ENCODE results near the gene PLAA. TPM values are rescaled to one million over a fixed set of nuclear protein-coding genes. Genes with fewer than 3 reads are reported as not detected.

The PLAA gene
- total RNA-seq, 1 donor from 2014 or later: 34.7 TPM

DNA sequence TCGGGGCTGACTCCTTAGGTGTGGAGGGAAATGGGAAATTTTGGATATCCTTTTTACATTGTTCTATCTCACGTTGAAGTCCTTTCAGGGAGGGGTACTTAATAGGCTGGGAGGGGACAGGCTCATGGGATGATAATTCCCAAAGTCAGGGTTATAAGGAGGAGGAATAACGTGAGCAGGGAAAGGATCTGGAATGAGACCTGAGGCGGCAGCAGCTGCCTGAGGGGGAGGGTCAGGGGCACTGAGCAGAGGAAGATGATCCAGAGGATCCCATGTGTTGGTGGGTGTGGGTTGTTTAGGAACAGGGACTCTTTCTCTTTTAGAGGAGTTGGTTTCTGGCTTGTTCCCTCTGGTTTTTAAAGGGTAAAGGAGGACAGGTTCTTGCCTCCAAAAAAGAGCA, 27.9 kb upstream of the PLAA start:
- Mint-ChIP-seq H3K27me3 (ENCODE audit: low read depth) (no peaks in the 10 kb centered on the region), H3K4me1 (ENCODE audit: low read depth) (peaks cover 16% of the 10 kb centered on the region), H3K36me3 (ENCODE audit: low read depth) (peaks cover 8% of the 10 kb centered on the region), H3K9me3 (ENCODE audit: low read depth) (peaks cover under 1% of the 10 kb centered on the region), H3K27ac (ENCODE audit: unreplicated experiment) (no peak overlapping the region), H3K4me3 (ENCODE audit: unreplicated experiment) (no peak overlapping the region)
- DNase-seq (ENCODE audit: low spot score): no peak
- TF ChIP-seq, protein P1, sequence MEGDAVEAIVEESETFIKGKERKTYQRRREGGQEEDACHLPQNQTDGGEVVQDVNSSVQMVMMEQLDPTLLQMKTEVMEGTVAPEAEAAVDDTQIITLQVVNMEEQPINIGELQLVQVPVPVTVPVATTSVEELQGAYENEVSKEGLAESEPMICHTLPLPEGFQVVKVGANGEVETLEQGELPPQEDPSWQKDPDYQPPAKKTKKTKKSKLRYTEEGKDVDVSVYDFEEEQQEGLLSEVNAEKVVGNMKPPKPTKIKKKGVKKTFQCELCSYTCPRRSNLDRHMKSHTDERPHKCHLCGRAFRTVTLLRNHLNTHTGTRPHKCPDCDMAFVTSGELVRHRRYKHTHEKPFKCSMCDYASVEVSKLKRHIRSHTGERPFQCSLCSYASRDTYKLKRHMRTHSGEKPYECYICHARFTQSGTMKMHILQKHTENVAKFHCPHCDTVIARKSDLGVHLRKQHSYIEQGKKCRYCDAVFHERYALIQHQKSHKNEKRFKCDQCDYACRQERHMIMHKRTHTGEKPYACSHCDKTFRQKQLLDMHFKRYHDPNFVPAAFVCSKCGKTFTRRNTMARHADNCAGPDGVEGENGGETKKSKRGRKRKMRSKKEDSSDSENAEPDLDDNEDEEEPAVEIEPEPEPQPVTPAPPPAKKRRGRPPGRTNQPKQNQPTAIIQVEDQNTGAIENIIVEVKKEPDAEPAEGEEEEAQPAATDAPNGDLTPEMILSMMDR (IDR thresholded peaks at IDR 0.05): no peak

DNA sequence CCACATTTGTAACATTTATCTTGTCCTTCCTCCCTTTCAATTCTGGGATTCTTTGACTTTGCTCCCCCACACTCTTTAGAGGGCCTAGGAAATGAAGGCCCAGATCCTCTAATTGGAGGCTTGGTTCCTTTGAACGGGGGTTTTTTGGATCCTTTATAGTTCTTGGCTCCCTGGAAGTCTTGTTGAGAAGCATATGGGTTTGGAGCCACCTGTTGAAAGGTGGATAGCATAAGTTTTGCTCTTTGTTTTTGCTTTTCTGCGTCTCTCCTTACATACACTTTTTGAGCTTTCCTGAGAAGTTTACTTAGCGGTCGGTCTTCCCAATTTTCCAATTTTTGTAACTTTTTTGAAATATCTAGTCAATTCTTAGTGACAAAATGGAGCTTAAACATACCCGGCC, 26.9 kb upstream of the PLAA start:
- no peaks in the 10 kb centered on the region for H3K27me3 Mint-ChIP-seq (ENCODE audit: low read depth)
- H3K9me3 Mint-ChIP-seq (ENCODE audit: low read depth): peaks cover 8% of the 10 kb centered on the region
- no peak overlapping the region for H3K4me3 Mint-ChIP-seq (ENCODE audit: unreplicated experiment)
- H3K4me1 Mint-ChIP-seq (ENCODE audit: low read depth): peaks cover 16% of the 10 kb centered on the region
- no peak for DNase-seq (ENCODE audit: low spot score)
- no peak overlapping the region for H3K27ac Mint-ChIP-seq (ENCODE audit: unreplicated experiment)
- TF ChIP-seq, protein P1 (IDR thresholded peaks at IDR 0.05): no peak
- H3K36me3 Mint-ChIP-seq (ENCODE audit: low read depth): peaks cover 12% of the 10 kb centered on the region

DNA sequence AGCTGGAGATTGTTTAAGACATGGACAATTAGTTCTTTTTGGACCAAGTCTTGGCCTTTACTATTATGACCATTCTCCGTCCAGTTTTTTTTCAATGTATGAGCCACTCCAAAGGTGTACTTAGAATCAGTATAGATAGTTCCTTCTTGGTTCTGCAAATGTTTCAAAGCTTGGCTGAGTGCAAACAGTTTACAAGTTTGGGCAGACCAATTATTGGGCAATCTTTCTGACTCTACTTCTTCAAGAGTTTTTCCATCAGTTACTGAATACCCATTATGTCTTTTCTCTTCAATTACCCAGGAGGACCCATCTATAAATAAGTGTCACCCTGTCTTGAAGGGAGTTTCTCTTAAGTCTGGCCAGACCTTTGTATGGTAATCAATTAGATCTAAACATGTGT, 24.7 kb upstream of the PLAA start:
- Mint-ChIP-seq H3K4me3 (ENCODE audit: unreplicated experiment) (no peak overlapping the region), H3K9me3 (ENCODE audit: low read depth) (peaks cover 19% of the 10 kb centered on the region), H3K36me3 (ENCODE audit: low read depth) (peaks cover 14% of the 10 kb centered on the region), H3K27me3 (ENCODE audit: low read depth) (no peaks in the 10 kb centered on the region), H3K27ac (ENCODE audit: unreplicated experiment) (no peak overlapping the region), H3K4me1 (ENCODE audit: low read depth) (peaks cover 15% of the 10 kb centered on the region)
- DNase-seq (ENCODE audit: low spot score): no peak
- TF ChIP-seq, protein P1 (IDR thresholded peaks at IDR 0.05): no peak

DNA sequence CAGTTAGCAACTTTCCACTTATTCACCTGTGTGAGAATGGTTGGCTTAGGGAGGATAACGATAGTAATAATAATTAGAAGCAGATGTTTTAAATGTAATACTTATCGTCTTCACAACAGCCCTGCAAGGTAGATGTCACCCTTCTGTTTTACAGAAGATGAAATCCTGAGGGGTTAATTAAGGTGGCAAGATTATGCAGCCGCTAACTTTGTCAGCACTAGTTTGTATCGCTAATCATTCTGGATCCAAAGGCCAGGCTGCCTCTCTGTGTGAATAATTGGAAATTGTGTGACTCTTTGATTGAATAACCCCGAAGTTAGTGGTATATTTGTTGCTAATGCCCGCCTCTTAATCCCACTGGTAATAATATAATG, 9.8 kb upstream of the PLAA start:
- peaks cover 31% of the 10 kb centered on the region for H3K4me1 Mint-ChIP-seq (ENCODE audit: low read depth)
- peak overlapping the region; percentile 96 for H3K27ac Mint-ChIP-seq (ENCODE audit: unreplicated experiment)
- H3K36me3 Mint-ChIP-seq (ENCODE audit: low read depth): no peaks in the 10 kb centered on the region
- no peaks in the 10 kb centered on the region for H3K27me3 Mint-ChIP-seq (ENCODE audit: low read depth)
- H3K9me3 Mint-ChIP-seq (ENCODE audit: low read depth): no peaks in the 10 kb centered on the region
- H3K4me3 Mint-ChIP-seq (ENCODE audit: unreplicated experiment): peak overlapping the region; percentile 84
- no peak for DNase-seq (ENCODE audit: low spot score)
- TF ChIP-seq, protein P1 (IDR thresholded peaks at IDR 0.05): no peak

DNA sequence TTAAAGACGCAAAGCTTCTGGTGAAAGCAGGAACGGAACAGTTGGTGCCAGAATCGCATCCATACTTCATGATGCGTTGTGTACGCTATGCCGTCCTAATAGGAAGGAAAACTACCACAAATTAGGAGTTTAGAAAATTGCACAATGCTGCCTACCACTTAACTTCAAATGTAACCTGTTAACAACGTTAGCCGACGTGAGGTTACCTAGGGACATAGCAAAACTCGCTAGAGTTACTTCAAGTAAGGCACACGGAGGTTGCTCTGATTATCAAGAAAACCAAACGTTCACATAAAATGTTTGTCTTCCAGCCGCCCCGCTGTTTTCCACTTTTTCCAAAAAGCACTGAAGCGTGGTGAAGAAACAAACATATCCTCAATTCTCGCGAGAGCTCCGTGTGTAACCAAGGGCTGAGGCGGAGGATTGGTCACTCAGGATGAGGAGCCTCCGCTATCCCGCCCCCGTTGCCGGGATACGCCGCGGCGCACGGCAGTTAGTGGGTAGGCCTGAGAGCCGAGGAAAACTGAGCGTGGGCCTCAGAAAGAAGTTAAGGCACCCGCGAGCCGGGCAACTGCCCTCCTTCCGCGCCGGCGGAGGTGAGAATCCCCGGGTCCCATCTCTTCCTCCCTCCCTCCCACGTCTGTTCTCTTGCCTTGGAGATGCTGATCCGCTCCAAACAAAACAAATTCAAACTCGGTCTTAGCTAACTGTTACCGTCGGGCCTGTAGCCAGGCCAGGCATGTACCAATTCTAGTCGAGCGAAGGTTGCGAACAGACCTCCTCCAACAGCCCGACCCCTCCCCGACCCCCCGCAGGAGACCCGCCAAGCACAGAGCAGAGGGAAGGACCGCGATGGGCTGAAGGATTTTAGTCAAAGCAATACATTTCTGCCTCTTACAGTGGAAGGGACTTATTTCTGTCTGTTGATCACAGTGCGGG, 9.1 kb upstream of the PLAA start, which contains the start of gene IFT74:
Gene IFT74 (plus strand): TSS at position 492 of the 939 bp plus-strand sequence. CDS start 5,556 bp downstream, outside the sequence.
- peak within 1 kb of the TSS; percentile 96 for H3K27ac Mint-ChIP-seq (ENCODE audit: unreplicated experiment)
- no peaks in the 10 kb centered on the region for H3K36me3 Mint-ChIP-seq (ENCODE audit: low read depth)
- H3K9me3 Mint-ChIP-seq (ENCODE audit: low read depth): no peaks in the 10 kb centered on the region
- H3K4me1 Mint-ChIP-seq (ENCODE audit: low read depth): peaks cover 25% of the 10 kb centered on the region
- no peaks in the 10 kb centered on the region for H3K27me3 Mint-ChIP-seq (ENCODE audit: low read depth)
- TF ChIP-seq, protein P1 (IDR thresholded peaks at IDR 0.05): no peak
- H3K4me3 Mint-ChIP-seq (ENCODE audit: unreplicated experiment): peak within 1 kb of the TSS; percentile 84
- peak; percentile 98 for DNase-seq (ENCODE audit: low spot score)
